ENCODE measurements around the gene DHCR24.

DHCR24 gene

DNA sequence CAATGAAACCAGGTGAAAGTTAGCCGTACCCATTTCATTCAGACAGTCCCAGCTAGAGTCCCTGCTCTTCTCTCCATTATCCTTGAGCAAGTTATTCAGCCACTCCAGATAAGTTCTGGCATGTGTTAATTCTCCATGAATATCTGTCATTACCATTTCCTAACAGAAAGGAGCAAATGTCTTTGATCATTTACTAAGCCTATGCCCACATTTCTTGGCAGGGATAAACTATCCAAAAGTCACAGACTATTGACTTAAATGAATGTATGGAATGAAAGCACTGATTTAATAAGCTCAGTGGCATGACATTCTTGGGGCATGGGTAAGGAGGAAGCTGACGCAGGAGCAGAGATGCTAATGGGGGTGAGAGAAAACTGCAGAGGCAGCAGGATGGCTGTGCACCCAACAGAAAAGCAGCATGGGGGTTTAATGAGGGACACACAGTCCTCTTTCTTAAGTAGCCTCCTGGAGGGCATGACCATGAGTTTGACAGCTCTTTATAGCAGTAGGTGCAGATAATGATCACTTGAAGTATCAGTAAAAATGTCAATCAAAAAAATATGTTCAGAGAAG, 17.6 kb upstream of the DHCR24 start:
- DNase-seq (ENCODE audit: low read depth), result peak; percentile 97
- H3K4me3 ChIP-seq (ENCODE audit: low read length), result no peak overlapping the region
- TF ChIP-seq CTCF (conservative IDR thresholded peaks at IDR 0.05; ENCODE audit: low read length), result no peak

DNA sequence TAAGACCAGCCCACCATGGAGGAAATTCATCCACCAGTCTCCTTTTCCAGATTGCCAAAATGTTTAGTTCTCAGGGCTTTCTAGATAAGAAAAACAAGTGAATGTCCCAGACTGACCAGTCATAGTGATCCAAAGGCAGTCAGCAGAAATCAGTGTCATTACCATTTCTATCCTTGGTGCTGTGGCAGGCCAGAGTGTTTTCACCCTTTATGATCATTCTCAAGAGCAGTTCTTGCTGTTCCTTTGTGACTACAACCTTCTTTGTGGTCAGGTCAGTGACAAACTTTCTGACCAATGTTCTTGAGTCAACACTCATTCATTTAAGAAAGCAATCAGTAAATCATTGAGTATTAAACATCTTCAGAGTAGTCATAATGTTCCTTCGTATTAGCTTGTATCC, 7.3 kb upstream of the DHCR24 start:
- no peak for DNase-seq (ENCODE audit: low read depth)
- no peak overlapping the region for H3K4me3 ChIP-seq (ENCODE audit: low read length)
- no peak for TF ChIP-seq CTCF (conservative IDR thresholded peaks at IDR 0.05; ENCODE audit: low read length)

GRCh38 chr1:54892586-54892985, 5.6 kb upstream of the DHCR24 start:
- H3K4me3 ChIP-seq (ENCODE audit: low read length), result no peak overlapping the region
- no peak for TF ChIP-seq CTCF (conservative IDR thresholded peaks at IDR 0.05; ENCODE audit: low read length)
- no peak for DNase-seq (ENCODE audit: low read depth)

GRCh38 chr1:54889132-54889725, 2.2 kb upstream of the DHCR24 start:
- no peak for DNase-seq (ENCODE audit: low read depth)
- no peak overlapping the region for H3K4me3 ChIP-seq (ENCODE audit: low read length)
- TF ChIP-seq CTCF (conservative IDR thresholded peaks at IDR 0.05; ENCODE audit: low read length), result no peak

- H3K4me3 ChIP-seq (ENCODE audit: low read length), result no peak overlapping the region
- TF ChIP-seq CTCF (conservative IDR thresholded peaks at IDR 0.05; ENCODE audit: low read length), result no peak
- DNase-seq (ENCODE audit: low read depth), result no peak
Measured at GRCh38 chr1:54888080-54888733, 1.2 kb upstream of the DHCR24 start.

- peak; percentile 49 for DNase-seq (ENCODE audit: low read depth)
- TF ChIP-seq CTCF (conservative IDR thresholded peaks at IDR 0.05; ENCODE audit: low read length), result no peak
- peak overlapping the region; percentile 90 for H3K4me3 ChIP-seq (ENCODE audit: low read length)
Measured at GRCh38 chr1:54887665-54888071, 673 bp upstream of the DHCR24 start.
